MM.1S (cell line): ENCODE data around the gene SERHL2.
"Not testable (repeated sequence)": the region's sequence is repeated elsewhere in the genome, so short reads cannot be mapped to it uniquely, and the experiment has no call there.

Experiments used
- DNase-seq: peaks from one replicate; pipeline ENCODE4 v3.0.0-alpha.2; 2015
- H2AFZ ChIP-seq: fragments of 300-600 bp; sonication (generic); 2 replicates; pipeline ENCODE4 v1.6.0; 2016; ENCODE audit warnings: antibody characterized with exemption, low read length
- H3F3A ChIP-seq: fragments of 300-600 bp; sonication (generic); 2 replicates; pipeline ENCODE4 v1.6.1; 2016; ENCODE audit warnings: mild to moderate bottlenecking, antibody characterized with exemption, low read length, moderate library complexity, mixed read lengths; ENCODE audit not compliant: insufficient read depth
- H3K27ac ChIP-seq: fragments of 300-600 bp; sonication (generic); 2 replicates; pipeline ENCODE4 v1.5.1; 2016; ENCODE audit warnings: mild to moderate bottlenecking, low read length
- H3K27me3 ChIP-seq: fragments of 300-600 bp; sonication (generic); replicated peaks from 2 replicates; pipeline ENCODE4 v1.6.0; 2016; ENCODE audit warnings: low read length; ENCODE audit not compliant: insufficient read depth
- H3K36me3 ChIP-seq: fragments of 300-600 bp; sonication (generic); replicated peaks from 2 replicates; pipeline ENCODE4 v1.6.1; 2016; ENCODE audit warnings: mild to moderate bottlenecking, low read length, mixed read lengths; ENCODE audit not compliant: insufficient read depth
- H3K4me1 ChIP-seq: fragments of 300-600 bp; sonication (generic); 2 replicates; pipeline ENCODE4 v1.6.1; 2016; ENCODE audit warnings: low read length, mixed read lengths
- H3K4me2 ChIP-seq: fragments of 300-600 bp; sonication (generic); 2 replicates; pipeline ENCODE4 v1.6.0; 2016; ENCODE audit warnings: low read depth, low read length
- H3K4me3 ChIP-seq: fragments of 300-600 bp; sonication (generic); 2 replicates; pipeline ENCODE4 v1.5.1; 2016; ENCODE audit warnings: low read length, mixed read lengths
- H3K79me2 ChIP-seq: fragments of 300-600 bp; sonication (generic); 2 replicates; pipeline ENCODE4 v1.6.1; 2016; ENCODE audit warnings: mixed run types, low read length, mixed read lengths
- H3K9ac ChIP-seq: fragments of 300-600 bp; sonication (generic); 2 replicates; pipeline ENCODE4 v1.6.1; 2016; ENCODE audit warnings: low read length, mixed read lengths
- H3K9me2 ChIP-seq: fragments of 300-600 bp; sonication (generic); replicated peaks from 2 replicates; pipeline ENCODE4 v1.6.1; 2016; ENCODE audit warnings: mild to moderate bottlenecking, low read length, mixed read lengths; ENCODE audit not compliant: insufficient read depth
- H3K9me3 ChIP-seq: fragments of 300-600 bp; sonication (generic); replicated peaks from 2 replicates; pipeline ENCODE4 v1.6.1; 2016; ENCODE audit warnings: mild to moderate bottlenecking, low read length, mixed read lengths; ENCODE audit not compliant: insufficient read depth
- H4K20me1 ChIP-seq: fragments of 300-600 bp; sonication (generic); 2 replicates; pipeline ENCODE4 v1.6.1; 2016; ENCODE audit warnings: mild to moderate bottlenecking, low read length, moderate library complexity, mixed read lengths; ENCODE audit not compliant: insufficient read depth
- EZH2 ChIP-seq: fragments of 300-600 bp; sonication (generic); optimal IDR thresholded peaks from 2 replicates; pipeline ENCODE3; 2017; ENCODE audit warnings: low read depth, mild to moderate bottlenecking, antibody characterized with exemption, low read length, mixed read lengths
- EZH2phosphoT487 ChIP-seq: fragments of 300-600 bp; sonication (generic); IDR thresholded peaks from 2 replicates; pipeline ENCODE4 v1.6.1; 2018; ENCODE audit warnings: antibody characterized with exemption, low read length
- TF ChIP-seq, protein P1 (sequence below): fragments of 300-600 bp; sonication (generic); IDR thresholded peaks from 2 replicates; pipeline ENCODE4 v1.5.1; 2016; ENCODE audit warnings: antibody characterized with exemption, low read length, mixed read lengths

Gene SERHL2

DNA sequence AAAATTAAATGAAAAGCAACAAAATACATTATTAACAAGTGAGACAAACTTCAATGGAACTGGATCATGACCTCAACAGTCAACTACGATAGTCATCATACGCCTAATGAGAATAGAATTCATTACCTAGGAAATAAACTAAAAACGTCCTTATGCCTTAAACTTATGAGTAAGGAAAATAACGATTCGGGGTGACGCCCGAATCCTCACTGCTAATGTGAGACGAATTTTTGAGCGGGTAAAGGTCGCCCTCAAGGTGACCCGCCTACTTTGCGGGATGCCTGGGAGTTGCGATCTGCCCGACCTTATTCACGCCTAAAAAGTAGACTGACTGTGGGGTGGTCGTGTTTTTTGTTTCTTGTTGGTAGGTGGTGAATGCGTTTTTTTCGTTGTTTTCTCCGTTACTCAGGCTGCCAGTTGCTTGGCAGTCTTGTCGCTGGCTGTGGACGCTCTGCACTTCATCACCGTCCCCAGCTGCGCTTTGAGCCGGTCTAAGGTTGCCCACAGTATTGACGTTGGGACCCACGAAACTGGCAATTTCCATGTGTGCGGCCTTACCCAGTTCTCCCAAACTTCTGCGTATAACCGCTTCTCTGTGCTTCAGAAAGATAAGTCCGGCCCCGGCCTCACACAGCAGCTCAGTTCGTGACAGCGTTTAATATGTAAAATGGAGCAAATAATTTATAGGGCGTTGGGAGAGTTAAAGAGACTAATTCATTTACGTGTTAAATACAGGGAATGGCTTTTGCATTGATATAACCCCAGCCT lies 61.5 kb downstream of the SERHL2 start:
- Histone ChIP-seq H3K9ac (peak overlapping the region; percentile 77), H3K4me2 (peak overlapping the region; percentile 72), H3K9me2 (no peaks in the 10 kb centered on the region), H3K4me1 (peaks cover 8% of the 10 kb centered on the region), H3K9me3 (no peaks in the 10 kb centered on the region), H2AFZ (peak overlapping the region; percentile 31), H4K20me1 (peaks cover 15% of the 10 kb centered on the region), H3K36me3 (no peaks in the 10 kb centered on the region; the same call in 1 of the 2 replicates), H3K27ac (peak overlapping the region; percentile 92), H3K4me3 (peak overlapping the region; percentile 94), H3K27me3 (no peaks in the 10 kb centered on the region), H3K79me2 (peaks cover 41% of the 10 kb centered on the region), H3F3A (peaks cover 16% of the 10 kb centered on the region)
- DNase-seq: peak; percentile 93
- TF ChIP-seq EZH2phosphoT487 (no peak), EZH2 (no peak)
- TF ChIP-seq, protein P1, sequence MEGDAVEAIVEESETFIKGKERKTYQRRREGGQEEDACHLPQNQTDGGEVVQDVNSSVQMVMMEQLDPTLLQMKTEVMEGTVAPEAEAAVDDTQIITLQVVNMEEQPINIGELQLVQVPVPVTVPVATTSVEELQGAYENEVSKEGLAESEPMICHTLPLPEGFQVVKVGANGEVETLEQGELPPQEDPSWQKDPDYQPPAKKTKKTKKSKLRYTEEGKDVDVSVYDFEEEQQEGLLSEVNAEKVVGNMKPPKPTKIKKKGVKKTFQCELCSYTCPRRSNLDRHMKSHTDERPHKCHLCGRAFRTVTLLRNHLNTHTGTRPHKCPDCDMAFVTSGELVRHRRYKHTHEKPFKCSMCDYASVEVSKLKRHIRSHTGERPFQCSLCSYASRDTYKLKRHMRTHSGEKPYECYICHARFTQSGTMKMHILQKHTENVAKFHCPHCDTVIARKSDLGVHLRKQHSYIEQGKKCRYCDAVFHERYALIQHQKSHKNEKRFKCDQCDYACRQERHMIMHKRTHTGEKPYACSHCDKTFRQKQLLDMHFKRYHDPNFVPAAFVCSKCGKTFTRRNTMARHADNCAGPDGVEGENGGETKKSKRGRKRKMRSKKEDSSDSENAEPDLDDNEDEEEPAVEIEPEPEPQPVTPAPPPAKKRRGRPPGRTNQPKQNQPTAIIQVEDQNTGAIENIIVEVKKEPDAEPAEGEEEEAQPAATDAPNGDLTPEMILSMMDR: no peak

DNA sequence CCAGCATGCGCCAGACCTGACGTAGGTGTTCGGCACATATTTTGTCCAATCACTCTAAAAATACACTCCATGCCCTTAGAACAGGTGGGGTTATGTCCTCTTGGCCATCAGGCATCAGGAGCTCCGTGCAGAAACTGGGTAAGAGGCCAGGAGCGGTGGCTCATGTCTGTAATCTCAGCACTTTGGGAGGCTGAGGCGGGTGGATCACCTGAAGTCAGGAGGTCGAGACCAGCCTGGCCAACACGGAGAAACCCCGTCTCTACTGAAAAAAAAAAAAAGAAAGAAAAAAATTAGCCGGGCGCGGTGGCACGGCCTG lies 62.1 kb downstream of the SERHL2 start:
- peaks cover 35% of the 10 kb centered on the region for H3K79me2 ChIP-seq
- not testable (repeated sequence) for H3K9me3 ChIP-seq, DNase-seq, H4K20me1 ChIP-seq, H3K36me3 ChIP-seq, H3K27me3 ChIP-seq, H3K4me1 ChIP-seq, H3K9me2 ChIP-seq
- H2AFZ ChIP-seq: peak overlapping the region; percentile 31
- H3K4me2 ChIP-seq: peak overlapping the region; percentile 72
- H3K9ac ChIP-seq: peak overlapping the region; percentile 77
- H3K4me3 ChIP-seq: peak overlapping the region; percentile 94
- H3F3A ChIP-seq: peaks cover 16% of the 10 kb centered on the region
- peak overlapping the region; percentile 92 for H3K27ac ChIP-seq

DNA sequence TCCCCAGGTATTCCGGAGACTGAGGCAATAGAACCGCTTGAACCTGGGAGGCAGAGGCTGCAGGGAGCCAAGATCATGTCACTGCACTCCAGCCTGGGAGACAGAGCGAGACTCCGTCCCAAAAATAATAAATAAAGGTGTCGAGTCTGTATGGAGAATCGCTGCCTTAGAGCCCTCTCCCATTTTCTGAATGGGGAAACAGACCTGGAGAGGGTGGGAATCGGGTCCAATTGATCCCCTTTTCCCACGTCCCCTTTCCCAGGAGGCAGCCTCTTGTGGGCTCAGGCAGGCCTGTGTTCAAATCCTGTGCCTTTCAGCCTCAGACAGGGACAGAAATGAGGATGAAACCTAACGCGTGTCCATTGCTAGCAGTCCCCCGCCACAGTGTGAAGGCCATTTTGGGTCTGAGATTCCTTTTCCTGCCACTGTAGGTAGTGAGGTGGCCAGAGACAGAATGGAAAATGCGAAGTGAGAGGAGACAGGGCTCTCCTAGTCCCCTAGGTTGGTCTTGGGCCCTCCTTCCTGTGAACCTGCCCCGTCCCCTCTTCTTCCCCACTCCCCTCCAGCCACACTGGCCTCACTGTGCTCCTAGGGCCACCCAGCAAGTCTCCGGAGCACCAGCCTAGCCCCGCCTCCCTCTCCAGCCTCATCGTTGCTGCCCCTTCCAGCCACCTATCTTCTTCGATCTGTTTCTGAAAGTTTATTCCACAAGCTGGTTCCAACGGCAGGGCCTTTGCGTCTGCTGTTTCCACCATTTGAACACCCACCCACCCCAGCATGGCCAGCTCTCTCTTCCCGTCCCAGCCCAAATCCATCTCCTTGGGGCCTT lies 63.6 kb downstream of the SERHL2 start:
- Histone ChIP-seq H3K79me2 (peaks cover 20% of the 10 kb centered on the region), H3K9me3 (no peaks in the 10 kb centered on the region), H3K36me3 (no peaks in the 10 kb centered on the region), H2AFZ (no peak overlapping the region), H3K9ac (no peak overlapping the region), H3F3A (peaks cover 16% of the 10 kb centered on the region), H3K27ac (no peak overlapping the region), H3K4me1 (peaks cover 11% of the 10 kb centered on the region), H3K27me3 (no peaks in the 10 kb centered on the region), H3K4me2 (no peak overlapping the region), H3K4me3 (no peak overlapping the region), H4K20me1 (0 out of 2 replicates have a peak, but pooled peaks cover under 1% of the 10 kb centered on the region), H3K9me2 (no peaks in the 10 kb centered on the region)
- no peak for DNase-seq
- TF ChIP-seq EZH2 (no peak), EZH2phosphoT487 (no peak)
- TF ChIP-seq, protein P1: no peak
